CD4-positive, alpha-beta T cell treated with Interleukin-15 for 1 hour (primary cell): ENCODE measurements around the gene YEATS4.
A peak's percentile ranks its signal among the peaks of the same experiment; 100 is the strongest.

Experiments used
- DNase-seq: peaks from one replicate; pipeline ENCODE4 v3.0.0-alpha.2; 2020

The YEATS4 gene

GRCh38 chr12:69343357-69343756 lies 16.2 kb upstream of the YEATS4 start:
- DNase-seq, result no peak

- no peak for DNase-seq
Measured at GRCh38 chr12:69343885-69344612, 15.5 kb upstream of the YEATS4 start.

DNA sequence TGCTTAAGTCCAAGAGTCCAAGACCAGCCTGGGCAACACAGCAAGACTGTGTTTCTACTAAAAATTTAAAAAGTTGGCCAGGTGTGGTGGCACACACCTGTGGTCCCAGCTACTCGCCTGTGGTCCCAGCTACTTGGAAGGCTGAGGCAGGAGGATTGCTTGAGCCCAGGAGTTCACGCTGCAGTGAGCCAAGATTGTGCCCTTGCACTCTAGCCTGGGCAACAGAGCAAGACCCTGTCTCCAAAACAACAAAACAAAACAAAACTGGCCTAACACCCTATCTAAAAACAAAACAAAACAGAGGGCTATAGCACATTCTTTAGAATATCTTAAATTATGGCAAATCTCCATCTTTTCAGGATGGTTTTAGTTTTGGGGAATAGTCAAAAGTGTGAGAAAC lies 14.5 kb upstream of the YEATS4 start:
- DNase-seq, result no peak

- DNase-seq, result no peak
Measured at GRCh38 chr12:69345742-69346141, 13.8 kb upstream of the YEATS4 start.

DNA sequence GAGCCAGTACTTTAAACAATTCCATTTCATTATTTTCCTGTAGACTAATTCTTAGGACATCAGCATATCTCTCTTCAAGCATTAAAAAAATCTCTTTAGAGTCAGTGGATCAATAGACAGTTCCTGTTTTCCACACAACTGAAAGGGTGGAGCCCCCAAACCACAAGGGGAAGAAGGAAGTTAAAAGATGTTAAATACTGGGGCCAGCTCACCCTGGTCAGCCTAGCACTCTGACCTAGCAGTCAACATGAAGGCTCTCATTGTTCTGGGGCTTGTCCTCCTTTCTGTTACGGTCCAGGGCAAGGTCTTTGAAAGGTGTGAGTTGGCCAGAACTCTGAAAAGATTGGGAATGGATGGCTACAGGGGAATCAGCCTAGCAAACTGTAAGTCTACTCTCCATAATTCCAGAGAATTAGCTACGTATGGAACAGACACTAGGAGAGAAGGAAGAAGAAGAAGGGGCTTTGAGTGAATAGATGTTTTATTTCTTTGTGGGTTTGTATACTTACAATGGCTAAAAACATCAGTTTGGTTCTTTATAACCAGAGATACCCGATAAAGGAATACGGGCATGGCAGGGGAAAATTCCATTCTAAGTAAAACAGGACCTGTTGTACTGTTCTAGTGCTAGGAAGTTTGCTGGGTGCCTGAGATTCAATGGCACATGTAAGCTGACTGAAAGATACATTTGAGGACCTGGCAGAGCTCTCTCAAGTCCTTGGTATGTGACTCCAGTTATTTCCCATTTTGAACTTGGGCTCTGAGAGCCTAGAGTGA lies 11.2 kb upstream of the YEATS4 start, which contains the start of gene LYZ:
LYZ (plus strand) TSS at position 220 of the 777 bp plus-strand sequence; CDS start at position 248, 28 bp downstream.
- DNase-seq, result peak; percentile 55

DNA sequence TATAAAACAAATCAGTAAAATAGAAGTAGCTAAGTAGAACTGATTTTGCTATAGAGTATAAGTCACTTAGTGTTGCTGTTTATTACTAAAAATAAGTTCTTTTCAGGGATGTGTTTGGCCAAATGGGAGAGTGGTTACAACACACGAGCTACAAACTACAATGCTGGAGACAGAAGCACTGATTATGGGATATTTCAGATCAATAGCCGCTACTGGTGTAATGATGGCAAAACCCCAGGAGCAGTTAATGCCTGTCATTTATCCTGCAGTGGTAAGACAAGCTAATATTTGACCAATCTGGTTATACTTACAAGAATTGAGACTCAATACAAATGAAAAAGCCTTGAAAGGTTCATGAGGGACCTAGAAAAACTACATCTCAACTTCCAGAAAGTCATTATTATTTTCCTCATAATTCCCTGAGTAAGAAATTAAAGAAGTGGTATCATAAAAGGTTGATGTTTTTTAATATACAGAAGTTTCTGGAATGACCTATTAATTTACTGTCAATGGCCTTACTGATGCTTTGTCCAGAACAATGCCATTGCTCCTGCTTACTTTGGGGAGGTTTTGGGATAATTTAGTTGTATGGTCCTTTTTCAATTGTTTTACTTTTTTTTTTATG lies 9.4 kb upstream of the YEATS4 start:
- DNase-seq, result no peak

GRCh38 chr12:69350777-69351176 lies 8.8 kb upstream of the YEATS4 start:
- DNase-seq, result no peak

- no peak for DNase-seq
Measured at GRCh38 chr12:69351462-69352236, 7.9 kb upstream of the YEATS4 start.

DNA sequence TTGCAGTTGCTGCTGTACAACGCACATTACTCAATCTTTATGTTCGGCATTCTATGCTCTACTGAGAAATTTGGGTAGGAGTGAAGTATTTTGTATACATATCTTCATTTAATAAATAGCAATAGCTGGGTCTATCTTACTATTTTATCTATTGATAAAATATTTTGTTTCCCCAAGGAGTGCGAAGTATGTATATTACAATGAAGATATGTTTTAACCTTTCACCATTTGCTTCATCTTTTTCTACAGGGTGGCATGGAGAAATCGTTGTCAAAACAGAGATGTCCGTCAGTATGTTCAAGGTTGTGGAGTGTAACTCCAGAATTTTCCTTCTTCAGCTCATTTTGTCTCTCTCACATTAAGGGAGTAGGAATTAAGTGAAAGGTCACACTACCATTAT lies 6.6 kb upstream of the YEATS4 start:
- no peak for DNase-seq

GRCh38 chr12:69354172-69354555 lies 5.4 kb upstream of the YEATS4 start:
- DNase-seq, result no peak

- DNase-seq, result no peak
Measured at GRCh38 chr12:69354556-69355187, 4.9 kb upstream of the YEATS4 start.

- DNase-seq, result no peak
Measured at GRCh38 chr12:69355363-69356028, 4.0 kb upstream of the YEATS4 start.

DNA sequence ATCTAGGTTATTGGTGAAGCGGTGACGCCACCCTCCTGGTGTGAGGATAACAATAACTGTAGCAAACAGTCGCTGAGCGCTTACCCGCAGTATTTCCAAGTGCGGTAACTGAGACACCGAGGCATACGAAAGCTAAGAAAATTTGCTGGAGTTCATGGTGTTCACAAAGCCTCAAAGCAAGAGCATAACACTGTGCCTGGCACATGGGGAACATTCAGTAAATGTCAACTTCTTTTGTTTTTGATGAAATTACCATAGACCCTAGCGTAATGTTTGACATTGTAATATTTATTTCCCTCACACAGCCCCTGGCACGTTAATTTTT lies 767 bp downstream of the YEATS4 start:
- no peak for DNase-seq

DNA sequence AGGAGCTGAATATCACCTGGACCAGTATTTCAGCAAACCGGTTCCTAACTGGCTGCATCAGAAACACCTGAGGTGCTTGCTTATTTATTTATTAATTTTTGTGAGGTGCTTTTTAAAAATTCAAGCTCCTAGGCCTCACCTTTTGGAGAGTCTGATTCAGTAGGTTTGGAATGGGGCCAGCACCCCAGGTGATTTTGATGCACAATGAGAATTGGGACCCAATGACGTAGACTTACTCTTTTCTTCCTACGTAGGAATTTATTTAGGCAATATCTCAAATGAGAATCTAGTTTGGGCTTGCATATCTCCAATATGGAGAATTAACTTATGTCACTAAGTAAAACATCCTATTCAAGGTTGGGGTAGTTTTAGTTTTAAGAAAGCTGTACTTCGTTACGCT lies 7.3 kb downstream of the YEATS4 start:
- DNase-seq, result no peak

- DNase-seq, result no peak
Measured at GRCh38 chr12:69368171-69368570, 8.6 kb downstream of the YEATS4 start.

DNA sequence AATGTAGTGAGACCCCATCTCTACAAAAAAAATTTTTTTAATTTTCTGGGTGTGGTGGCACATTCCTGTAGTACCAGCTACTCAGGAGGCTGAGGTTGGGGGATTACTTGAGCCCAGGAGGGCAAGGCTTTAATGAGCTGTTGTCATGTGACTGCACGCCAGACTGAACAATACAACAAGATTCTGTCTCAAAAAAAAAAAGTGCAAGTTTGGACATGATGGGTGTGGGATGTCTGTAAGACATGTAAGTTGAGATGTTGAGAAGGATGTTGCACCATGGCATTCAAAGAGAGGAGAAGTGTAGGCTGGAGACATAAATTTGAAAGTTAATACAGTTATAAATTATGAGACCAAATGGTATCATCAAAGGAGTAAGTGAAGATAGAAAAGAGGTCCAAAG lies 23.5 kb downstream of the YEATS4 start:
- no peak for DNase-seq

GRCh38 chr12:69385038-69385437 lies 25.5 kb downstream of the YEATS4 start:
- DNase-seq, result no peak

GRCh38 chr12:69386921-69387320 lies 27.4 kb downstream of the YEATS4 start:
- no peak for DNase-seq

- DNase-seq, result no peak
Measured at GRCh38 chr12:69388371-69388770, 28.8 kb downstream of the YEATS4 start.

- DNase-seq, result no peak
Measured at GRCh38 chr12:69389831-69390230, 30.3 kb downstream of the YEATS4 start.

- no peak for DNase-seq
Measured at GRCh38 chr12:69392179-69392928, 32.8 kb downstream of the YEATS4 start.
